Pancreas (tissue), 10 donors: Measurements from ENCODE around the gene P2RY2. TPM values are rescaled to one million over a fixed set of nuclear protein-coding genes. Genes with fewer than 3 reads are reported as not detected.

Experiments
- ATAC-seq, 4 donors: fragments of 200-7000 bp; cut with Tn5 transposase; one replicate each; pipeline versions ENCODE4 v1.8.0 to v1.9.1; 2020; ENCODE audit warnings: mild to moderate bottlenecking in 4 of 4, moderate library complexity in 4 of 4
- DNase-seq, 6 donors: peaks; one replicate each; pipeline ENCODE4 v3.0.0-alpha.2; 2020
- FAIRE-seq: peaks from 2 replicates; lab custom pipeline; 2012; peaks lifted over from hg19 to GRCh38; lab: Jason Lieb, UNC
- H3K27ac ChIP-seq, 4 donors: fragments of 200-600 bp; sonication (generic); 1 replicate in 3 of 4; 2 replicates in 1 of 4; pipeline versions ENCODE4 v1.5.0 to v1.8.0; 2020
- H3K27me3 ChIP-seq, 4 donors: fragments of 200-600 bp; one replicate each; pipeline ENCODE4 v1.8.0; 2021
- H3K36me3 ChIP-seq, 3 donors: fragments of 200-600 bp; sonication (generic) in 1 of 3; one replicate each; pipeline versions ENCODE4 v1.5.0 to v1.8.0; 2020 to 2021
- H3K4me1 ChIP-seq, 3 donors: fragments of 200-600 bp; one replicate each; pipeline ENCODE4 v1.8.0; 2021
- H3K4me3 ChIP-seq, 4 donors: fragments of 200-600 bp; sonication (generic) in 2 of 4; one replicate each; pipeline versions ENCODE4 v1.5.0 to v1.8.0; 2020 to 2021
- H3K9me3 ChIP-seq, 4 donors: fragments of 200-600 bp; one replicate each; pipeline ENCODE4 v1.8.0; 2021
- CTCF ChIP-seq, 4 donors: fragments of 200-600 bp; sonication (generic) in 3 of 4; IDR thresholded peaks; one replicate each; pipeline versions ENCODE4 v1.5.0 to v1.8.0; 2021; ENCODE audit warnings: antibody characterized with exemption in 4 of 4
- WGBS, 2 donors: extraction: QIAGEN DNeasy Blood & Tissue Kit; methylation state at CpG; one replicate each; pipeline ENCODE4 v1.1.7; 2013; 5-methylcytosine and 5-hydroxymethylcytosine counted together
- intact Hi-C, 3 donors: fragments of 100-400 bp; cut with DNase I; formaldehyde crosslinking; loops; one replicate each; pipeline versions ENCODE4 v1.11.1 to v1.14.2; 2022
- polyA plus RNA-seq, 2 donors: library from polyadenylated mRNA; stranded (reverse); fragments of 200-250 nt; gene quantifications; one replicate each; pipeline ENCODE4 v1.2.3, GENCODE V29; 2013
- total RNA-seq, 6 donors: library from RNA; stranded (reverse); fragmentation: NEBNext Ultra II Directional in 4 of 6; extraction: Animal tissue kit (Norgen Biotek cat#: 25700) in 4 of 6; gene quantifications; one replicate each; pipeline versions ENCODE4 v1.2.1 to v1.2.4, GENCODE V29; 2021 to 2023
- donor health status: healthy with polysubstance abuse.
- donor health status: DM: no; HTN: no; CAD: no; lungs with moderate emphysema.
- donor health status: DM: no; HTN: no; CAD: no.
- donor health status: control.
- donor health status: control.
- donor health status: Bipolar disorder and iron deficiency.
- donor health status: DM: yes; HTN: yes; CAD: no.
- donor health status: DM: no; HTN: no; CAD: no.
- donor health status: DM: no; HTN: no; CAD: no.
- donor health status: DM: yes; HTN: yes; CAD: no.

Gene P2RY2
- total and polyA plus RNA-seq, 8 donors, result 0.24 to 2.0 (median 0.47) TPM

GRCh38 chr11:73252577-73253191, 34.6 kb downstream of the P2RY2 start:
- H3K36me3 ChIP-seq, result no peaks in the 10 kb centered on the region
- DNase-seq (no peak), FAIRE-seq (no peak), ATAC-seq (no peak)
- no peak for TF ChIP-seq CTCF (IDR thresholded peaks at IDR 0.05)
- intact Hi-C loops, result no loop called here
- no peaks in the 10 kb centered on the region for H3K9me3 ChIP-seq
- H3K27me3 ChIP-seq, result no peaks in the 10 kb centered on the region
- 80 to 89% methylated on average over 4 of the region's 4 CpGs for WGBS, 2 donors
- H3K27ac ChIP-seq, result no peak overlapping the region
- no peaks in the 10 kb centered on the region for H3K4me1 ChIP-seq
- no peak overlapping the region for H3K4me3 ChIP-seq

DNA sequence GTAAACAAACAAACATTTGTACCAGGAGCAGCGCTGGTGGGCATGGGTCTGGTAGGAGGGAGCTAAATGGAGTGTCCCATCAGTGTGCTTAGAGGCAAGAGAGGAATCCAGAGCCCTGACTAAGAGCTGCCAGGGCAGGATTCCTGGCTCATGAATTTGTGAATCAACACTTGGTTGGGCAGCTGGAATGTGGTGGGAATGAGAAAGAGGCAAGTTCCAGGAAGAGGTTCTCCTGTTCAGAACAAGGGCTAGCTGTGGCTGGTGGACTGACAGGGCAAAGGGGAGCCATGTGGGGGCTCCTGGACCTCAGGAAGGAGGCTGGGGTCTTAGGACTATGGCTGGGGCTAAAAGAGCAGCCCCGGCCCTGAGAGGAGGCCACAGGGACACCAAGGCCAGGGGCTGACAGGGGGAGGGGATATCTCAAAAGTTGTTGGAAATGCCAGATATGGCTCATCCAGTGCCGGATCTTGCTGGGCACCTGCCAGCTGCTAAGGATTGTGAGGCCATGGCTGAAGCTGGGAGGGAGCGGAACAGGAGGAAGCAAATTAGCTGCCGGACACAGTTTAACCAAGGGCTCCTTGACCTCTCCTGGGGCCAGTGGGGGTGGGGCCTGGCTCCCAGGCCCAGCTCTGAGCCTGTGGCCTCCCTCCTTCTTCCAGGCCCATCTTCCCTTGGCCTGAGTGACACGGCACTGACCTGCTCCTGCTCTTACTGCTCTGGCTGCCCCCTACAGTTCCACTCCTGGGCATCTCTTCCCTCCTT, 39.4 kb downstream of the P2RY2 start:
- no peak overlapping the region for H3K4me3 ChIP-seq
- whole genome bisulfite sequencing, 2 donors, result 64 to 75% methylated on average over 6 of the region's 6 CpGs
- FAIRE-seq (no peak), ATAC-seq (peak in 3 of 4 donors; percentile 14 to 82 (median 45)), DNase-seq (no peak)
- H3K27me3 ChIP-seq, result no peaks in the 10 kb centered on the region
- intact Hi-C loops, result no loop called here
- no peaks in the 10 kb centered on the region for H3K36me3 ChIP-seq
- H3K4me1 ChIP-seq, result no peaks in the 10 kb centered on the region
- H3K27ac ChIP-seq, result peak overlapping the region in 1 of 4 donors; percentile 54
- TF ChIP-seq CTCF (IDR thresholded peaks at IDR 0.05), result no peak
- no peaks in the 10 kb centered on the region for H3K9me3 ChIP-seq

DNA sequence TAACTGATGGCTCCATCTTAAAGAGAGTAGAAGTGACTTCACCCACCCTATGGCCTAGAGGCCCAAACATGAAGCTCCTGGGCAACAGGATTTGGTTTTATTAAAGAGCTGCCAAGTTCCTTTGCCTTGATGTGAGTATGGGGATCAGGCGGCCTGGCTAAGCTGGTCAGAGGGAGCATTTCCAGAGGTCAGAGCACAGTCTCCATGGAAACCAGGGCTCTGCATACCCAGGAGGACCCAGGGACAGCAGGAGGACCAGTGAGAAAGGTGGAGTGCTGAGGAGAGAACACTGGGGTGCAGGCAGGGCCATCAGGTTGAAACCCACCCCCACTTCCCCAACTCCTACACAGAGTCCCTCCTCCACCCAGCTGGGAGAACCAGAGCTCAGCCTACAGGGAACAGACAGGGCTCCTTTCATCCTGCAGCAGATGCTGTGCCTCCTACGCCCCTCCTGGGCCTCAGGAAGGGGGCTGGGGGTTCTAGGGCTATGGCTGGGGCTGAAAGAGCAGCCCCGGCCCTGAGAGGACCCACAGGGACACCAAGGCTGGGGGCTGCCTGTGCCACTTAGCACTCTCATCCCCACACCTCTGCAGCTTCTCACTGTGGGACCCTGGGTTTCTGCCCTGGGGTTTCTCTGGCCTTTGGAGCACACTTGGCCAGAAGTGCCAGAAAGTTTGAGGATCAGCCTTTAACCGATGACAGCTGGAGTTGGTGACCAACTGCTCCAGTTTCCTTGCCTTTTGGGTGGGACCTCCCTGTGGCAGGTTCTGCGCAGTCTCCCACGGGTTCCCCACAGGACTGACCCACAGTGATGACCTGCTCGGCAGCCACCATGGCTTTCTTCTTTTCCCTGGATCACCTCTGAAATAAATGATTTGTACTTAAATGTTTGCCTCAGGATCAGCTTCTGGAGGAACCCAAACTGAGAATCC, 40.3 kb downstream of the P2RY2 start:
- peak overlapping the region in 1 of 4 donors; percentile 54 for H3K27ac ChIP-seq
- no peak for FAIRE-seq

More for the DNA sequence above, 40.3 kb downstream of the P2RY2 start:
- intact Hi-C loops, result no loop called here
- no peak overlapping the region for H3K4me3 ChIP-seq
- 82 to 94% methylated on average over 5 to 7 of the region's 7 CpGs for WGBS, 2 donors
- no peaks in the 10 kb centered on the region for H3K4me1 ChIP-seq
- no peaks in the 10 kb centered on the region for H3K36me3 ChIP-seq
- no peaks in the 10 kb centered on the region for H3K9me3 ChIP-seq
- DNase-seq (peak in 1 of 6 donors; percentile 19), ATAC-seq (no peak)
- H3K27me3 ChIP-seq, result no peaks in the 10 kb centered on the region
- TF ChIP-seq CTCF (IDR thresholded peaks at IDR 0.05), result no peak
